Right lobe of liver (tissue), 6 donors: ENCODE results near the gene DLG4. TPM values are rescaled to one million over a fixed set of nuclear protein-coding genes. Genes with fewer than 3 reads are reported as not detected.

Source experiments
- ATAC-seq, 4 donors: fragments of 200-7000 bp; cut with Tn5 transposase; one replicate each; pipeline ENCODE4 v1.9.1; 2020; ENCODE audit warnings: mild to moderate bottlenecking in 4 of 4, moderate library complexity in 4 of 4
- DNase-seq, 3 donors: peaks; one replicate each; pipeline ENCODE4 v3.0.0-alpha.2; 2020
- H3K27ac ChIP-seq, 3 donors: fragments of 200-600 bp; one replicate each; pipeline ENCODE4 v1.8.0; 2022
- H3K27me3 ChIP-seq, 2 donors: fragments of 200-600 bp; one replicate each; pipeline ENCODE4 v1.8.0; 2022
- H3K36me3 ChIP-seq, 4 donors: fragments of 200-600 bp; sonication (generic) in 1 of 4; one replicate each; pipeline versions ENCODE4 v1.5.1 to v1.8.0; 2017 to 2022; ENCODE audit warnings: control low read depth in 1 of 4
- H3K4me1 ChIP-seq, 4 donors: fragments of 200-600 bp; sonication (generic) in 1 of 4; one replicate each; pipeline versions ENCODE4 v1.5.1 to v1.8.0; 2017 to 2022; ENCODE audit warnings: control low read depth in 1 of 4
- H3K4me3 ChIP-seq, 3 donors: fragments of 200-600 bp; one replicate each; pipeline ENCODE4 v1.8.0; 2022
- H3K9me3 ChIP-seq, 4 donors: fragments of 200-600 bp; sonication (generic) in 1 of 4; one replicate each; pipeline versions ENCODE4 v1.5.1 to v1.8.0; 2017 to 2022; ENCODE audit warnings: control low read depth in 1 of 4
- POLR2A ChIP-seq: fragments of 450-650 bp; IDR thresholded peaks from one replicate; pipeline ENCODE4 v1.6.1; 2017; ENCODE audit warnings: antibody characterized with exemption, mild to moderate bottlenecking
- WGBS: methylation state at CpG from one replicate; pipeline ENCODE4 v1.1.6; 2018; ENCODE audit warnings: low coverage, low lambda C conversion rate; ENCODE audit not compliant: insufficient coverage; ENCODE audit errors: missing lambda C conversion rate; 5-methylcytosine and 5-hydroxymethylcytosine counted together
- intact Hi-C, 2 donors: fragments of 100-400 bp; cut with DNase I; formaldehyde crosslinking; loops; one replicate each; pipeline versions ENCODE4 v1.11.2 to v1.14.1; 2022
- total RNA-seq, 6 experiments: library from RNA; depleted of rRNA in 2 of 6; stranded (reverse); fragments of >200 nt in 2 of 6; fragmentation: NEBNext Ultra II Directional in 3 of 6; extraction: Animal tissue kit (Norgen Biotek cat#: 25700) in 3 of 6; gene quantifications; one replicate each; pipeline versions ENCODE4 v1.1.0 to v1.2.4, GENCODE V29; 2016 to 2023
- TF ChIP-seq, protein P1 (sequence below), 4 donors: fragments of 200-600 bp in 3 of 4; fragments of 450-650 bp in 1 of 4; IDR thresholded peaks; one replicate each; pipeline versions ENCODE4 v1.5.1 to v1.8.0; 2016 to 2022; ENCODE audit warnings: antibody characterized with exemption in 4 of 4, mild to moderate bottlenecking in 2 of 4
- donor health status: DM: no; HTN: yes; CAD: no.
- donor health status: DM: no; HTN: no; CAD: no.
- donor health status: DM: no; HTN: no; CAD: no.
- donor health status: DM: no; HTN: yes; CAD: no.
- donor health status: DM: no; HTN: yes; CAD: no.

The DLG4 gene
- total RNA-seq, 6 experiments from 2014 or later: 3.0 to 6.4 (median 4.1) TPM

DNA sequence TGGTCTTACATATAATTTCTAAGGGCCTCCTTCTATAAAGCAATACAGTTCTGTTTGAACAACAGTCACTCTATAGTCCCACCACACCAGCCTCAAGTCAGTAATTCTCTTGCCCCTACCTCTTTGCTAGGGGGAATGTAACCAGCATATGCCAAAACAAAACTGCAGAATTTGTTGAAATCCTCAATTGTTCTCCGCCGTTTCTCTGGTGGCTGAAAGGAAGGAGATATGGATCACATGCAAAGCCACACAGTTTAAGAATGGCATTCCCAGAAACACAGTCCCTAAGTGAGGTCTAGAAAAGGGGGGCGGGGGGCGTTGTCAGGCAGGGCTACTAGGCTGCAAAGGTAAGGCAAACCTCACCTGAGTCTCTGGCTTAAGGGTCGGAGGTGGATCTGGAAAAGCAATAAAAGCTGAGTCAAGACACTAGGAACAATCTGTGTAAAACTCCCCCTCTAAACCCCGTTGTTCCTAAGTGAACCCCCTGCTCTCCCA, 17.7 kb upstream of the DLG4 start:
- peak overlapping the region; percentile 94 to 96 (median 94) for H3K4me3 ChIP-seq
- no peak for ATAC-seq
- H3K27me3 ChIP-seq: no peaks in the 10 kb centered on the region
- 31% methylated on average over 4 of the region's 6 CpGs for WGBS
- H3K27ac ChIP-seq: peak overlapping the region; percentile 44 to 82 (median 75)
- intact Hi-C loops: no loop called here
- TF ChIP-seq, protein P1, sequence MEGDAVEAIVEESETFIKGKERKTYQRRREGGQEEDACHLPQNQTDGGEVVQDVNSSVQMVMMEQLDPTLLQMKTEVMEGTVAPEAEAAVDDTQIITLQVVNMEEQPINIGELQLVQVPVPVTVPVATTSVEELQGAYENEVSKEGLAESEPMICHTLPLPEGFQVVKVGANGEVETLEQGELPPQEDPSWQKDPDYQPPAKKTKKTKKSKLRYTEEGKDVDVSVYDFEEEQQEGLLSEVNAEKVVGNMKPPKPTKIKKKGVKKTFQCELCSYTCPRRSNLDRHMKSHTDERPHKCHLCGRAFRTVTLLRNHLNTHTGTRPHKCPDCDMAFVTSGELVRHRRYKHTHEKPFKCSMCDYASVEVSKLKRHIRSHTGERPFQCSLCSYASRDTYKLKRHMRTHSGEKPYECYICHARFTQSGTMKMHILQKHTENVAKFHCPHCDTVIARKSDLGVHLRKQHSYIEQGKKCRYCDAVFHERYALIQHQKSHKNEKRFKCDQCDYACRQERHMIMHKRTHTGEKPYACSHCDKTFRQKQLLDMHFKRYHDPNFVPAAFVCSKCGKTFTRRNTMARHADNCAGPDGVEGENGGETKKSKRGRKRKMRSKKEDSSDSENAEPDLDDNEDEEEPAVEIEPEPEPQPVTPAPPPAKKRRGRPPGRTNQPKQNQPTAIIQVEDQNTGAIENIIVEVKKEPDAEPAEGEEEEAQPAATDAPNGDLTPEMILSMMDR (IDR thresholded peaks at IDR 0.05): no peak
- TF ChIP-seq POLR2A: no peak
- peaks cover 3 to 16% (median 8%) of the 10 kb centered on the region in 4 donors for H3K36me3 ChIP-seq
- no peaks in the 10 kb centered on the region for H3K9me3 ChIP-seq
- no peak for DNase-seq
- peaks cover 0 to 38% (median 11%) of the 10 kb centered on the region in 4 donors for H3K4me1 ChIP-seq

DNA sequence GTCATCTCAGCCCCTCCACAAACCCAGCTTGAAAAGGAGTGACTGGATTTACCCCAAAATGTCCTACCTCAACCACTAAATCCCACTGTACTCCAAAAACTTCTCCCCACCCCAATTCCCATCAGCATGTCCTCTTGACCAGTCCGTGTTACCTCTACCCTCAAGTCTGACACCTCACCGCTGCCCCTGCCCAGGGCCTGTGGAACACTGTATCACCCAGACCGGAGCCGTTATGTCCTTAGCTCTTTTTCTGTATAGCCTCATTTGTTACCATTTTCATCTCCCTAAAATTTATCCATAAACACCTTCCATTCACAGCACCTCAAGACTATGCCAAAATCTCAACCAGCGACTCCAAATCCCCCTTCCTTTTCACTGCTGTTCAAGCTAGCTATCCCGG, 17.2 kb upstream of the DLG4 start:
- TF ChIP-seq POLR2A: no peak
- TF ChIP-seq, protein P1 (IDR thresholded peaks at IDR 0.05): no peak
- 80% methylated on average over 6 of the region's 6 CpGs for WGBS
- Histone ChIP-seq H3K36me3 (peaks cover 3 to 16% (median 8%) of the 10 kb centered on the region in 4 donors), H3K27me3 (no peaks in the 10 kb centered on the region), H3K9me3 (no peaks in the 10 kb centered on the region), H3K27ac (no peak overlapping the region), H3K4me1 (peaks cover 0 to 43% (median 11%) of the 10 kb centered on the region in 4 donors), H3K4me3 (peak overlapping the region in 1 of 3 donors; percentile 96)
- peak in 1 of 3 donors; percentile 20 for DNase-seq
- ATAC-seq: no peak
- intact Hi-C loops: no loop called here

DNA sequence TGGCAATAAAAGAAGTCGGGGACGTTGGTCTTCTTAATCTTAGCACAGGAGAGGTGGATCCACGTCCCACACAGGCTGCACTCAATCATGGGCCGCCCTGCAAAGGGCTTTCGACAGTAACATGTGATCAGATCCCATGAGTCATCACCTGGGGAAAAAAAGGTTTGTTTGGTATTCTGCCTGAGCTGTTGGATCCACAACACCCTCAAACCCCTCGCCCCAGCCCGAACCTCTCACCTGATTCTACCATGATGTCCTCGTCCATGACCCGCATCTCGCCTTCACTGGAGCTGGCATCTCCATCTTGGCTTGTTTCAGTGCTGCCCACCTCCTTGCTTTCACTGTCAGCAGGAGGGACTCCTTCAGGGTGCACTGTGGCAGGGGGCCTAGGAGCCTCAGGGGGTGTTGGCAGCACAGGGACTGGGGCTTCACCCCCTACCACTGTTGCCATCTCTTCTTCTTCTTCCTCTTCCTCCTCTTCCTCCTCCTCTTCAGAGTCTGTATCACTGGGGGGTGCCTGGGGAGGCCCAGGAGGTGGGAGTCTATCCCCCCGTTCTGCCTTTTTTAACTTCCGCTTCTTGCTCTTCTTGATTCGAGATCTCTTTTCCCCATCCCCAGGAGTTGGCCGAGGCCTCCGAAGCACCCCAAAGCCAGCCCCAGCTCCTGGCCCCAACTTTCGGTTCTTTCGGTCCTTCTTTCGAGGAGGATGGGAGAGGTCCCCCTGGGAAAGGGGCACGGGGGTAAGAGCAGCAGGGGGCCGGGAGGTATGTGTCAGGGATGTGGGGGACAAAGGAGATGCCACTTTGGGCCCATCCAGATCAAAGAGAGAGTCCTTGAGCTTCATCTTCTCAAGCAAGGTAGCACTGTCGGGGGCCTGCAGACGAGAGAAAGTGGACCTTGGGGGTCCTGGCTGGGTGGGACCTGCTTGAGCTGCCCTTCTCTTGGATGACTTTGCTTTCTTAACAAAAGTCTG, 16.3 kb upstream of the DLG4 start:
- Histone ChIP-seq H3K4me1 (peaks cover 0 to 41% (median 8%) of the 10 kb centered on the region in 4 donors), H3K9me3 (no peaks in the 10 kb centered on the region), H3K27ac (peak overlapping the region in 1 of 3 donors; percentile 72), H3K4me3 (no peak overlapping the region), H3K27me3 (no peaks in the 10 kb centered on the region), H3K36me3 (peaks cover 3 to 16% (median 7%) of the 10 kb centered on the region in 4 donors)
- 89% methylated on average over 13 of the region's 22 CpGs for WGBS
- peak in 1 of 3 donors; percentile 22 for DNase-seq
- intact Hi-C loops: no loop called here
- TF ChIP-seq POLR2A: no peak
- TF ChIP-seq, protein P1 (IDR thresholded peaks at IDR 0.05): no peak
- ATAC-seq: no peak

DNA sequence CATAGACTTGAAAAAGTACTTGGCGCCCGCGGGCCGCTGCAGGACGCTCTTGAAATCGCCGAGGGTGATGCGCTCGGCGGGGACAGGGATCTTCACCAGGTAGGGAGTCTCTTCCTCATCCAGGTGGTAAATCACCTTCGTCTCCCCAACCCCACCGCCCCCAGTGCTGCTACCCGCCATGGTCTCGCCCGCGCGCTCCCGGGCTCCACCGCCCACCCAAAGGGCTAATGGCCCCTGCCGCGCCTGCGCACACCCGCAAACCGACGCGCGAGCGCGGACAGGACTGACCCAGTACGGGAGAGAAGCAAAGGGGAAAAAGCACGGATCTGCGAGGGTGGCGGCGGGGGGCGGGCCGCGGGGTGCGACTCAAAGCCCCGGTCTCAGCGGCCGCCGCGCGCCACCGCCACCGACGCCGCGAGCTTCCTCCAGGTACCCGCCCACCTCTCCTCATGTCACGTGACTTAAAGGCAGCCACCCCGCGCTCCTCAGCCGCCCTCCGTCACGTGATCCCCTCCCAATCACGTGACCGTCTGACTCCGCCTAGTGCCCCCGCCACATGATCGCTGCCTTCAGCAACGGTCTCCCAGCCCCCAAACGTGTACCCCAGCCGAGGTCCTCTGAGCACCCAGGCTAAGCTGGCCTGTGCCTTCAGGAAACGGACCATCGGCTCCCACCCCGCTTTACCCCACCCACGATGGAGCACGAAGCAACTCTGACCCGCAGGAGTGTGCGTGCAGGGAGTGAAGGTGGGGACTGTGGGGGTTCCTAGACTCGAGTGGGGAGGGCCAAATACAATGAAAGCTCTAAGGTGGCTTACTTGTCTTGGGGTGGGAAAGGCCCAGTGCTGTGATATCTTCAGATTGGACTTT, 14.7 kb upstream of the DLG4 start, which contains the start of gene DVL2:
Gene DVL2 (minus strand): TSS at position 435 of the 869 bp plus-strand sequence. CDS start 255 bp downstream, at position 180.
- TF ChIP-seq POLR2A: peak; percentile 55
- TF ChIP-seq, protein P1 (IDR thresholded peaks at IDR 0.05): no peak
- Histone ChIP-seq H3K4me1 (peaks cover 0 to 29% (median 3%) of the 10 kb centered on the region in 4 donors), H3K9me3 (no peaks in the 10 kb centered on the region), H3K27me3 (no peaks in the 10 kb centered on the region), H3K4me3 (peak within 1 kb of the TSS; percentile 74 to 92 (median 79)), H3K27ac (peak within 1 kb of the TSS; percentile 69 to 72 (median 71)), H3K36me3 (peaks cover 0 to 19% (median 3%) of the 10 kb centered on the region in 4 donors)
- peak; percentile 48 to 61 (median 55) for ATAC-seq
- 0% methylated on average over 21 of the region's 72 CpGs for WGBS
- peak; percentile 96 to 98 (median 97) for DNase-seq
- intact Hi-C loops: no loop called here
